Measurements from ENCODE around the gene C2orf72. TPM values are rescaled to one million over a fixed set of nuclear protein-coding genes. Genes with fewer than 3 reads are reported as not detected.

The C2orf72 gene
- total and polyA plus RNA-seq, 4 donors, result 0.28 to 1.3 (median 0.56) TPM

- Histone ChIP-seq H3K27ac (ENCODE audit: low read depth in 1 of 2, low read length in 1 of 2) (no peak overlapping the region), H3K9me3 (ENCODE audit: control insufficient read depth in 4 of 4, insufficient read depth in 3 of 4, low read length in 3 of 4) (no peaks in the 10 kb centered on the region), H3K36me3 (ENCODE audit: control insufficient read depth in 4 of 4, insufficient read depth in 4 of 4, low read length in 4 of 4) (no peaks in the 10 kb centered on the region), H3K4me1 (ENCODE audit: control insufficient read depth in 5 of 5, insufficient read depth in 5 of 5, low read length in 5 of 5) (peaks cover 2 to 10% (median 2%) of the 10 kb centered on the region in 5 donors), H3K9ac (ENCODE audit: insufficient read depth in 1 of 2, low read length in 2 of 2) (peak overlapping the region in 1 of 2 donors; percentile 40), H3K4me3 (peak overlapping the region; percentile 40), H3K27me3 (ENCODE audit: control insufficient read depth in 3 of 3, insufficient read depth in 3 of 3, low read length in 2 of 3) (no peaks in the 10 kb centered on the region)
- ATAC-seq (ENCODE audit: insufficient read depth, low FRiP score) (peak; percentile 80), DNase-seq (peak; percentile 83 to 89 (median 84))
- peak; percentile 78 for TF ChIP-seq CTCF (IDR thresholded peaks at IDR 0.05; ENCODE audit: control extremely low read depth, extremely low read depth)
- WGBS, 2 donors, result 7 to 8% methylated on average over 61 to 62 of the region's 62 CpGs
These were observed 15.4 kb downstream of the C2orf72 start for GRCh38 chr2:231052494-231053451.

GRCh38 chr2:231053846-231054245, 16.5 kb downstream of the C2orf72 start:
- H3K36me3 ChIP-seq (ENCODE audit: control insufficient read depth in 4 of 4, insufficient read depth in 4 of 4, low read length in 4 of 4), result no peaks in the 10 kb centered on the region
- no peak for TF ChIP-seq CTCF (IDR thresholded peaks at IDR 0.05; ENCODE audit: control extremely low read depth, extremely low read depth)
- ATAC-seq (ENCODE audit: insufficient read depth, low FRiP score) (no peak), DNase-seq (no peak)
- no peak overlapping the region for H3K27ac ChIP-seq (ENCODE audit: low read depth in 1 of 2, low read length in 1 of 2)
- H3K9ac ChIP-seq (ENCODE audit: insufficient read depth in 1 of 2, low read length in 2 of 2), result no peak overlapping the region
- no peak overlapping the region for H3K4me3 ChIP-seq
- no peaks in the 10 kb centered on the region for H3K27me3 ChIP-seq (ENCODE audit: control insufficient read depth in 3 of 3, insufficient read depth in 3 of 3, low read length in 2 of 3)
- 55 to 60% methylated on average over 6 of the region's 6 CpGs for WGBS, 2 donors
- no peaks in the 10 kb centered on the region for H3K9me3 ChIP-seq (ENCODE audit: control insufficient read depth in 4 of 4, insufficient read depth in 3 of 4, low read length in 3 of 4)
- peaks cover 2 to 21% (median 11%) of the 10 kb centered on the region in 5 donors for H3K4me1 ChIP-seq (ENCODE audit: control insufficient read depth in 5 of 5, insufficient read depth in 5 of 5, low read length in 5 of 5)

GRCh38 chr2:231056453-231057416, 19.4 kb downstream of the C2orf72 start, which contains the start of gene PSMD1:
Gene PSMD1 (plus strand): TSS chr2:231056867. CDS start chr2:231057026, 159 bp downstream.
- Histone ChIP-seq H3K27ac (ENCODE audit: low read depth in 1 of 2, low read length in 1 of 2) (peak within 1 kb of the TSS; percentile 89 to 99), H3K4me3 (peak within 1 kb of the TSS; percentile 100), H3K36me3 (ENCODE audit: control insufficient read depth in 4 of 4, insufficient read depth in 4 of 4, low read length in 4 of 4) (peaks cover 0 to 6% (median 2%) of the 10 kb centered on the region in 4 donors), H3K4me1 (ENCODE audit: control insufficient read depth in 5 of 5, insufficient read depth in 5 of 5, low read length in 5 of 5) (peaks cover 2 to 22% (median 13%) of the 10 kb centered on the region in 5 donors), H3K27me3 (ENCODE audit: control insufficient read depth in 3 of 3, insufficient read depth in 3 of 3, low read length in 2 of 3) (no peaks in the 10 kb centered on the region), H3K9ac (ENCODE audit: insufficient read depth in 1 of 2, low read length in 2 of 2) (peak within 1 kb of the TSS; percentile 76 to 88), H3K9me3 (ENCODE audit: control insufficient read depth in 4 of 4, insufficient read depth in 3 of 4, low read length in 3 of 4) (no peaks in the 10 kb centered on the region)
- peak; percentile 94 for ATAC-seq (ENCODE audit: insufficient read depth, low FRiP score)
- 0% methylated on average over 69 to 73 of the region's 73 CpGs for WGBS, 2 donors
- DNase-seq, result peak; percentile 95 to 98 (median 97)
- peak; percentile 92 for TF ChIP-seq CTCF (IDR thresholded peaks at IDR 0.05; ENCODE audit: control extremely low read depth, extremely low read depth)

Data from lung (tissue), 12 donors.